ENCODE results near the gene MSH6.

- TF ChIP-seq ZNF280D (CRISPR knock-in tag; IDR thresholded peaks at IDR 0.05) = no peak
- TF ChIP-seq ESRRA (CRISPR knock-in tag; IDR thresholded peaks at IDR 0.05; ENCODE audit: low read depth) = no peak
- no peak for TF ChIP-seq NFRKB (IDR thresholded peaks at IDR 0.05)
- TF ChIP-seq FOSL1 (CRISPR knock-in tag; IDR thresholded peaks at IDR 0.05; ENCODE audit: borderline replicate concordance) = no peak
- TF ChIP-seq SMARCE1 (IDR thresholded peaks at IDR 0.05; ENCODE audit: borderline replicate concordance) = no peak
- TF ChIP-seq STAT6 (CRISPR knock-in tag; IDR thresholded peaks at IDR 0.05; ENCODE audit: borderline replicate concordance) = no peak
- TF ChIP-seq TEF (CRISPR knock-in tag; IDR thresholded peaks at IDR 0.05) = no peak
- TF ChIP-seq HNRNPH1 (optimal IDR thresholded peaks at IDR 0.05; ENCODE audit: low read depth, low read length) = no peak
- no peak for TF ChIP-seq BHLHE40 (IDR thresholded peaks at IDR 0.05; ENCODE audit: low read length)
- TF ChIP-seq KLF12 (CRISPR knock-in tag; IDR thresholded peaks at IDR 0.05; ENCODE audit: borderline replicate concordance) = no peak
- TF ChIP-seq CHD2 (IDR thresholded peaks at IDR 0.05; ENCODE audit: low read depth, low read length) = no peak
- TF ChIP-seq BRF2 (CRISPR knock-in tag; IDR thresholded peaks at IDR 0.05) = no peak
- no peak for TF ChIP-seq HDAC1 (CRISPR knock-in tag; IDR thresholded peaks at IDR 0.05)
- no peak for TF ChIP-seq GPBP1L1 (CRISPR knock-in tag; IDR thresholded peaks at IDR 0.05)
These were observed 3.0 kb downstream of the MSH6 start for GRCh38 chr2:47785986-47786385.
